HuH-7.5 (cell line): ENCODE results near the gene GSE1.

Experiments used
- DNase-seq: peaks from one replicate; pipeline ENCODE4 v3.0.0; 2011; ENCODE audit warnings: low spot score

The GSE1 gene

GRCh38 chr16:85612801-85613603 lies at the start of gene GSE1:
Gene GSE1, plus strand, starts transcription at chr16:85613322. Its CDS starts 70 bp downstream, at chr16:85613392.
- DNase-seq: peak; percentile 98

DNA sequence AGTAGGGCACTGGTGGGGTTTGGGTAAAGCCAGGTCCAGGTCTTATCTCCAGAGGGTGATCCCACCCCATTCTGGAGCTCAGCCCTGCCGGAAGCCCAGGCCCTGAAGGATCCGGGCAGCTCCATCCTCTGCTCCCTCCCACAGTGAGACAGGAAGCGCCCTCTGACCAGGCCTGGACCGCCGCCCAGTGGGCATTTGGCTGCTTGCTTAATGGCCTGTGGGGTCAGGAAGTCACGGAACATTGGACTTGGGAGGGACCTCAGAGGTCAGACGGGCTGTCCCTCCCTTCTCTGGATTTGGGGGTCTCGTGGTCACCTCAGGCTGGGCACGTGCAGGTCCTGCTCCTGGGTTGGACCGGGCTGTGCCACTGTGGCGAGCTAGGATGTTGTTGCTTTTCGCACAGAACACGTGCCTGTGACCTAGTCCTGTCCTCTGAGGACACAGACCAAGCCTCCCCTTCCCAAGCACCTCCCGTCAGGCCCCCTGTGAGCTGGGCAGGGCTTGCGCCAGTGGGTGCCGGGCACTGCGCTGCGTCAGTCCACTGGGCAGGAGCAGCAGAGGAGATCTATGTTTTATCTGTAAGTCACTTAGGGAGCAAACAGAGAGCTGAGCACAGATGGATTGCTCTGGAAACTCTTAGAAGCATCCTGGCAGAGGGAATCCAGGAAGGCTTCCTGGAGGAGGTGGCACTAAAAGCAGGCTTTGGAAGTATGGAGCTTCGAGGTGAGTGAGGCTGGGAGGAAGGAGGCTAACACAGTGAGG lies 49.4 kb upstream of the GSE1 start:
- DNase-seq: peak; percentile 83

GRCh38 chr16:85564277-85565051 lies 48.7 kb upstream of the GSE1 start:
- peak; percentile 71 for DNase-seq

GRCh38 chr16:85565340-85565739 lies 47.8 kb upstream of the GSE1 start:
- no peak for DNase-seq

DNA sequence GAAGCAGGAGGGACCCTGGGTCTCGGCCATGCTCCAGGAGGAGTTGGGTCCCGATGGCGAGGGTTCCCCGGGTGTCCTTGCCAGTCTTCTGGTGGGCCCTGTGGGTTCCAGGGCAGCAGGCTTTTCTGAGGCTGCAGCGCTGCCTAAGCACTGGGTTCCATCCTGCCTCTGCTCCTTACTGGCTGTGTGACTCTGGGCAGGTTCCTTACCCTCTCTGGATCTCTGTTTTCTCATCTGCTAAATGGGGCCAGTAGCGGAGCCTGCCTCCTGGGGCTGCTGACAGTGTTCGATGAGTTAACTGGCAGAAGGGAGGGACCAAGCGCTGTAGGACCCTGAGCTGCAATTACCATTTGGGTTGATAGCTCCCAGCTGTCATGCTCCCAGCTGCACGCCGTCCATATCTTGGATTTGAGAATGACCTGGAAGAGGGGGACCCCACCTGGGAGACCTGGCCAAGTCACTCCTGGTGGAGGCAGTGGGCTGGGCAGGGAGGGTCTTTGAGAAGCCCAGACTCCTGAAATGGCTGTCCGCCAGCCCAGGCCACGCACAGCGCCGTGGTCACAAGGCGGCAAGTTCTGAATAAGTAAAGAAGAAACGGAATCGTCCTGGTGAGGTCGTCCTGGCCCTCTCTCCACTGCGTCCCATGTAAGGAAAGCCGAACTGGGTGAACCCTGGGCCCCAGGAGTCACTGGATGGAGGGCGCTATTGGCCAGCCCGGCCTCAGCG lies 47.2 kb upstream of the GSE1 start:
- no peak for DNase-seq

DNA sequence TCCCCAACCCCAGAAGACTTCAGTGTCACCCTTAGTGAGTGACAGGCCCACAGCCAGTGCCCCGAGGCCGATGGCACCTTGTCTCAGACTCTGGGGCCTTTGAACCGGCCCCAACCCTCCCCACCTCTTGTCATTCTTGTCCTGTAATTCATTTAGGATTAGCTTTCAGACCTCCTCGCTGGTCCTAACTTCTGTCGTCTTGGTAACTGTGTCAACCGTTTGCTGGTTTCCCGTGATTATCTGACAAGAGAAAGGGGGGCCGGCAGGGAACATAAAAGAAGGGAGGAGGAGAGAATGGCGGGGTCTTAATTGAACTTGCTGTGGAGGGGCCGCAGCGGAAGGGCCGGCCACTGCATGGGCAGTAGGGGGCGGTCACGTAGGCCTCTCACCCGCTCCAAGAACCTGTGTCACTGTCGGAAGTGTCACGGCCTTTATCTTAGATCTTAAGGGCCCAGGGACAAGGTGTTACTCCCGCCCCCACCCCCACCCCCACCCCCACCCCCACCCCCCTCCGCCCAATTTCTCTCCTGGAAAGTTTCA lies 46.5 kb upstream of the GSE1 start:
- no peak for DNase-seq

GRCh38 chr16:85567101-85567866 lies 45.8 kb upstream of the GSE1 start:
- no peak for DNase-seq

- no peak for DNase-seq
These were observed 45.2 kb upstream of the GSE1 start for GRCh38 chr16:85567935-85568334.

- no peak for DNase-seq
These were observed 44.6 kb upstream of the GSE1 start for GRCh38 chr16:85568519-85568918.

GRCh38 chr16:85569039-85569614 lies 44.0 kb upstream of the GSE1 start:
- no peak for DNase-seq

- no peak for DNase-seq
These were observed 43.4 kb upstream of the GSE1 start for GRCh38 chr16:85569615-85570212.

DNA sequence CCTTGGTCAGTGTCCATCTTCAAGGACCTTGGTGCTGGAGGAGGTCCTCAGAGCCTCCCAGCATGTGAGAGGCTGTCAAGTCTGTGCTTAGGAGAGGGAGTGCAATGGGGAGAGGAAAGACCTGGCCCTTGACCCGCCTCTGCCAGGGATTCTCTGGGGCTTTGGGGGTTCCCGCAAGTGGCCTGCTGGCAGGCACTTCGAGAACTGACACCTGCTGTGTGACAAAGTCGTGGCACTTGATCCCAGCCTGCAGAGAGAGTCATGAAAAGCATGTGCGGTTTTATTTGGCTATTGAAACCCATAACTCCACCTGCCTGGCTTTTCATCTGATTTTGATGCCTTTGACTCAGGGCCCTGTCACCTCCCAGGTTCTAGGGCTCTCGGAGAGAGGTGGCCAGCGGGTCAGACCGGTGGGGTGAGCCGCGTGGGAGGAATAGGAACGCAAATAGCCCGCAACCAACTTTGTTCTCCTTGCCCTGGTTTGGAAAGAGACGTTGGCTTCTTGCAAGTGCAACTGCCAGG lies 42.8 kb upstream of the GSE1 start:
- no peak for DNase-seq

DNA sequence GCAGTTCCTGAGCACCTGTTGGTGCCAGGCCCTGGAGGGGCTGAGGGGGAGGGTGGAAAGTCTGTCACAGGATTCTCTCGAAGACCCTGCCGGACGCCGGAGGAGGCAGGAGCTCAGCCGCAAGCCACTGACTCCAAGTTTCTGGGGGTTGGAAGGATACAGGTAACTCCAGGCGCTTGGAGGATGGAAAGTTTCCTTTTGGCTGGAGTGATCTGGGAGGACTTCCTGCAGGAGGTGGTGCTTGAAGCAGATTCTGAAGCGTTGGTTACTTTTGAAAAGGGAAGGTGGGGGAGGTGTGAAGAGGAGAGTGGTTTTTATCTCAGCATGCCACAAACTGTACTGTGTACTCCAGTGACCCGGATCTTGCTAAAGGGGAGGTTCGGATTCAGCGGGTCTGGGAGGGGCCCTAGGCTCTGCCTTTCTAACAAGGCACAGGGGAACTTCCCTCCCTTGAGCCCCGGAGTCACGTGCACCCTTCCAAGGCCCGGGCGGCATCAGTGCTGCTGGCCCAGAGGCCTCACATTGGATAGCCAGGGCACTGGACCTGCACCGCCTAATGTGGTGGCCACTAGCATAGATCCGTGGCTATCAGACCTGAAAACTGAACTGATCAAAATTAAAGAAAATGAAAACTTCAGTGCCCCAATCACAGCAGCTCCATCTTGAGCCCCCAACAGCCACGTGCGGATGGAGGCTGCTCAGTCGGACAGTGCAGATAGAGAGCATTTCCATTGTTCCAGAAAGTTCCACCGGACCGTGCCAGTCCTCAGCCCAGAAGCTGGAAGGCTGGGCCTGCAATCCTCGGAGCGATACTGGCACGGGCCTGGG lies 42.2 kb upstream of the GSE1 start:
- no peak for DNase-seq

DNA sequence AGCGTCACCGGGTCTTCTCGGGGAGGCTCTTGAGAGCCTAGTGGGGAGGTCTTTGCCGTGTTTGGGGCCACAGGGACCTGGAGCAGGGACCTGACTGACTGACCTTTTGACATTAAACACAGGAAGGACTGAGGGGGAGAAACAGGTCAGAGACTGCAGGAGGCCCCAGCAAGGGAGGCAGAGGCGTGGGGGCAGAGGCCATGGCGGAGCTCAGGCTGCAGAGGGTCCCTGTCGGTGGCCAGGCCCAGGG lies 41.6 kb upstream of the GSE1 start:
- no peak for DNase-seq

DNA sequence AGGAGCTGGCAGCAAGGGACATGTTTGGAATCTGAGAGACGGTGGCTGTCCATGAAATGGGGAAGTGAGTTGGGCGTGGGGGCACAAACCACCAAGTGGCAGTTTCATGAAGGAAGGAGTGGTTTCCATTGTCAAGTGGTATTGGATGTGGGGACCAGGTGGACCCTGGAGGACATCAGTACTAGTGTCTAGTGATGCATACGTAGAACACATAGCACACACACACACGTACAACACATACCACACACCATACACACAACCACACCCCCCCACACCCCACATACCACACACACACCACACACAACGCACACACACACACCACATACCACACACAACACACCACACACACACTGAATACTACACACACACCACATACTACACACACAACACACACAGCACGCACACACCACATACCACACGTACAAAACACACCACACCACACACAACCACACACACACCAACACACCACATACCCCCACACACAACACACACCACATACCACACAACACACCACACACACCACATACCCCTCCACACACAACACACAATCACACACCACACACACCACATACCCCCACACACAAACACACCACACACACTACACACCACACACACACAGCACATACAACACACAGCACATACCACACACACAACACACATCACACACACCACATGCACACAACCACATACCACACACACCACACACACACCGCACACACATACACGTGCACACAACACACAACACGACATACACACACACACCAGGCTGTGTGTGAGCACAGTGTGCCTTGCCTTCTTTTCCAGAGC lies 41.1 kb upstream of the GSE1 start:
- no peak for DNase-seq

DNA sequence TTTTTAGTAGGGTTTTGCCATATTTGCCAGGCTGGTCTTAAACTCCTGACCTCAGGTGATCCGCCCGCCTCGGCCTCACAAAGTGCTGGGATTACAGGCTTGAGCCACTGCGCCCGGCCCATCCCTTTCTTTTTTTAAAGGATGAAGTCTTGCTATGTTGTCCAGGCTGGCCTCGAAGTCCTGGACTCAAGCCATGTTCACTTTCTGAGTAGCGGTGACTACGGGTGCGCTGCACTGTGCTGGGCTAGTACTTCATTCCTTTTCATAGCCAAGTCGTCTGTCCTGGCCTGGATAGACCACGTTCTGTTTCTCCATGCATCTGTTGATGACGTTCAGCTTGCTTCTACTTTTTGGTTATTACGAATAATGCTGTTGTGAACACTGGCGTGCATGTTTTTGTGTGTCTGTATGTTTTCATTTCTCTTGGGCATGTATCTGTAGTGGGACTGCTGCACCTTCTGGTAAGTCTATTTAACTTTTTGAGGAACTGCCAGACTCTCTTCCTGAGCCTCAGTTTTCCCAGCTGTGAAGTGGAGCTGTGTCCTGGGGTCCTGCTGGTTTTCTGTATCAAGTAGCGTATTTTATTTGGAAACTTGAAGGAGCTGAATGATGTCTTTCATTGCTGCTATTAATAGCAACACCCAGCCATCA lies 40.0 kb upstream of the GSE1 start:
- no peak for DNase-seq

GRCh38 chr16:85573696-85574641 lies 39.2 kb upstream of the GSE1 start:
- no peak for DNase-seq
